ENCODE data around the gene FAM156A.
"Not testable (repeated sequence)": the region's sequence is repeated elsewhere in the genome, so short reads cannot be mapped to it uniquely, and the experiment has no call there.

Gene FAM156A

GRCh38 chrX:52966993-52967738 is 8.8 kb upstream of the FAM156A start:
- H3K4me3 ChIP-seq (ENCODE audit: low read depth, low read length) = not testable (repeated sequence)

- H3K4me3 ChIP-seq (ENCODE audit: low read depth, low read length) = not testable (repeated sequence)
Observed at GRCh38 chrX:52958961-52959360, 643 bp upstream of the FAM156A start.

- H3K4me3 ChIP-seq (ENCODE audit: low read depth, low read length) = not testable (repeated sequence)
Observed at GRCh38 chrX:52949884-52950283, 8.4 kb downstream of the FAM156A start.

- H3K4me3 ChIP-seq (ENCODE audit: low read depth, low read length) = not testable (repeated sequence)
Observed at GRCh38 chrX:52949325-52949724, 9.0 kb downstream of the FAM156A start.

- not testable (repeated sequence) for H3K4me3 ChIP-seq (ENCODE audit: low read depth, low read length)
Observed at GRCh38 chrX:52948265-52948664, 10.1 kb downstream of the FAM156A start.

- not testable (repeated sequence) for H3K4me3 ChIP-seq (ENCODE audit: low read depth, low read length)
Observed at GRCh38 chrX:52947501-52947900, 10.8 kb downstream of the FAM156A start.

- H3K4me3 ChIP-seq (ENCODE audit: low read depth, low read length) = not testable (repeated sequence)
Observed at GRCh38 chrX:52945838-52946494, 12.4 kb downstream of the FAM156A start.

GRCh38 chrX:52941728-52942127 is 16.6 kb downstream of the FAM156A start:
- not testable (repeated sequence) for H3K4me3 ChIP-seq (ENCODE audit: low read depth, low read length)

GRCh38 chrX:52940704-52941103 is 17.6 kb downstream of the FAM156A start:
- H3K4me3 ChIP-seq (ENCODE audit: low read depth, low read length) = not testable (repeated sequence)

- H3K4me3 ChIP-seq (ENCODE audit: low read depth, low read length) = peak overlapping the region; percentile 49
Observed at GRCh38 chrX:52935470-52935784, 22.9 kb downstream of the FAM156A start.

GRCh38 chrX:52934704-52935469 is 23.4 kb downstream of the FAM156A start:
- H3K4me3 ChIP-seq (ENCODE audit: low read depth, low read length) = peak overlapping the region; percentile 49

GRCh38 chrX:52933976-52934703 is 24.2 kb downstream of the FAM156A start:
- H3K4me3 ChIP-seq (ENCODE audit: low read depth, low read length) = peak overlapping the region; percentile 24

- H3K4me3 ChIP-seq (ENCODE audit: low read depth, low read length) = no peak overlapping the region
Observed at GRCh38 chrX:52933213-52933612, 25.1 kb downstream of the FAM156A start.

GRCh38 chrX:52930214-52930613 is 28.1 kb downstream of the FAM156A start:
- not testable (repeated sequence) for H3K4me3 ChIP-seq (ENCODE audit: low read depth, low read length)

- H3K4me3 ChIP-seq (ENCODE audit: low read depth, low read length) = no peak overlapping the region
Observed at GRCh38 chrX:52923781-52924241, 34.5 kb downstream of the FAM156A start.

- H3K4me3 ChIP-seq (ENCODE audit: low read depth, low read length) = not testable (repeated sequence)
Observed at GRCh38 chrX:52914704-52915103, 43.6 kb downstream of the FAM156A start.

- H3K4me3 ChIP-seq (ENCODE audit: low read depth, low read length) = not testable (repeated sequence)
Observed at GRCh38 chrX:52913681-52914080, 44.6 kb downstream of the FAM156A start.

GRCh38 chrX:52909313-52909969 is 48.9 kb downstream of the FAM156A start:
- H3K4me3 ChIP-seq (ENCODE audit: low read depth, low read length) = not testable (repeated sequence)

- not testable (repeated sequence) for H3K4me3 ChIP-seq (ENCODE audit: low read depth, low read length)
Observed at GRCh38 chrX:52907900-52908299, 50.4 kb downstream of the FAM156A start.

GRCh38 chrX:52907137-52907536 is 51.2 kb downstream of the FAM156A start:
- H3K4me3 ChIP-seq (ENCODE audit: low read depth, low read length) = not testable (repeated sequence)

- H3K4me3 ChIP-seq (ENCODE audit: low read depth, low read length) = not testable (repeated sequence)
Observed at GRCh38 chrX:52906072-52906471, 52.2 kb downstream of the FAM156A start.

Measured in iPS-11a (cell line).